Ishikawa (cell line): ENCODE measurements around the gene ZMYND8.

Experiments used
- CEBPB ChIP-seq: IDR thresholded peaks from 2 replicates; pipeline ENCODE4 v1.6.1; 2012
- CREB1 ChIP-seq: IDR thresholded peaks from 2 replicates; pipeline ENCODE4 v1.6.1; 2012; ENCODE audit warnings: low read depth
- EGR1 ChIP-seq: IDR thresholded peaks from 2 replicates; pipeline ENCODE4 v1.6.1; 2012
- EP300 ChIP-seq: IDR thresholded peaks from 2 replicates; pipeline ENCODE4 v1.6.1; 2012; ENCODE audit warnings: borderline replicate concordance
- FOXM1 ChIP-seq: IDR thresholded peaks from 2 replicates; pipeline ENCODE4 v1.6.1; 2012; ENCODE audit warnings: low read depth, borderline replicate concordance
- NFIC ChIP-seq: IDR thresholded peaks from 2 replicates; pipeline ENCODE4 v1.6.1; 2012
- RAD21 ChIP-seq: IDR thresholded peaks from 2 replicates; pipeline ENCODE4 v1.6.1; 2012; ENCODE audit warnings: low read depth
- TAF1 ChIP-seq: IDR thresholded peaks from 2 replicates; pipeline ENCODE4 v1.6.1; 2012; ENCODE audit warnings: low read depth, mild to moderate bottlenecking
- TCF12 ChIP-seq: IDR thresholded peaks from 2 replicates; pipeline ENCODE4 v1.6.1; 2012; ENCODE audit warnings: low read depth
- TEAD4 ChIP-seq: IDR thresholded peaks from 2 replicates; pipeline ENCODE4 v1.6.1; 2012
- USF1 ChIP-seq: IDR thresholded peaks from 2 replicates; pipeline ENCODE4 v1.6.1; 2012
- YY1 ChIP-seq: IDR thresholded peaks from 2 replicates; pipeline ENCODE4 v1.6.1; 2012; ENCODE audit warnings: low read depth
- ZBTB7A ChIP-seq: IDR thresholded peaks from 2 replicates; pipeline ENCODE4 v1.6.1; 2012; ENCODE audit warnings: low read depth
- TF ChIP-seq, protein P1 (sequence below): IDR thresholded peaks from 2 replicates; pipeline ENCODE4 v1.6.1; 2012
- TF ChIP-seq, protein P2 (sequence below): IDR thresholded peaks from 2 replicates; pipeline ENCODE4 v1.6.1; 2012; ENCODE audit warnings: low read depth, mild to moderate bottlenecking

The ZMYND8 gene

GRCh38 chr20:47343007-47343472, 13.5 kb downstream of the ZMYND8 start:
- TF ChIP-seq YY1 (no peak), RAD21 (no peak), FOXM1 (no peak)

GRCh38 chr20:47338131-47338628, 18.3 kb downstream of the ZMYND8 start:
- no peak for TF ChIP-seq NFIC
- TF ChIP-seq, protein P1, sequence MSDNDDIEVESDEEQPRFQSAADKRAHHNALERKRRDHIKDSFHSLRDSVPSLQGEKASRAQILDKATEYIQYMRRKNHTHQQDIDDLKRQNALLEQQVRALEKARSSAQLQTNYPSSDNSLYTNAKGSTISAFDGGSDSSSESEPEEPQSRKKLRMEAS: no peak
- TF ChIP-seq CEBPB: no peak
- TF ChIP-seq TAF1: no peak
- no peak for TF ChIP-seq ZBTB7A
- no peak for TF ChIP-seq TEAD4
- no peak for TF ChIP-seq EP300
- no peak for TF ChIP-seq RAD21
- no peak for TF ChIP-seq CREB1
- TF ChIP-seq USF1: no peak
- TF ChIP-seq TCF12: no peak
- no peak for TF ChIP-seq FOXM1
- TF ChIP-seq EGR1: no peak

GRCh38 chr20:47337413-47337812, 19.1 kb downstream of the ZMYND8 start:
- no peak for TF ChIP-seq EGR1

DNA sequence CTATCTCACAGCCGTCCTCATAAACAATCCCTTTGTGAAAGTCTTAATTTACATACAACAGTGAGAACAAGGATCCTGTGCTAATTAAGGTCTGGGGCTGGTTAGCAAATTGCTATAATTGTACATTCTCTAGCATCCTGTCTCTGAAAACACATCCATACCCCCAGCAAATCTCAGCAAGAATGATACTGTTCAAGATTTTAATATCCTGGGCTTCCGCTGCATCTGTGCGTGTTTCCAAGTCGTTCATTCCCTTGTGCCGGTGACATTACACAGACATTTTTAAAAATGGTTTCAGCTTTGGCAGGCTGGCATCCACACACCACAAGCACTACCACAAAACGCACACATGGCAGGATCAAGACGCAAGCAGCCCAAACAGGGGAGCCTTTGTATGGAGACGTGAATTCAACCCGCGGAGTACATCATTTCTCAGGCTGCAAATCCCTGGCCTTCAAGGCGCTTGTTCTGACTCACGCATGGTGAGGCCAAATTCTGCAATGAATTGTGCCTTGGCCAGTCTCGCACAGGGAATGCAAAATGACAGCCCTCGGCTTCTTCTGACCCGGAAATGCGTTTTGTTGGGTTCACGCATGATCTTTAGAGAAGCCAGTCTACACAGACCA, 20.3 kb downstream of the ZMYND8 start:
- TF ChIP-seq RAD21 (no peak), USF1 (no peak), TAF1 (no peak), TCF12 (no peak), TEAD4 (no peak), CREB1 (no peak), ZBTB7A (no peak), NFIC (no peak), EP300 (no peak), CEBPB (no peak), FOXM1 (no peak), YY1 (no peak), EGR1 (no peak)
- TF ChIP-seq, protein P1: no peak
- TF ChIP-seq, protein P2, sequence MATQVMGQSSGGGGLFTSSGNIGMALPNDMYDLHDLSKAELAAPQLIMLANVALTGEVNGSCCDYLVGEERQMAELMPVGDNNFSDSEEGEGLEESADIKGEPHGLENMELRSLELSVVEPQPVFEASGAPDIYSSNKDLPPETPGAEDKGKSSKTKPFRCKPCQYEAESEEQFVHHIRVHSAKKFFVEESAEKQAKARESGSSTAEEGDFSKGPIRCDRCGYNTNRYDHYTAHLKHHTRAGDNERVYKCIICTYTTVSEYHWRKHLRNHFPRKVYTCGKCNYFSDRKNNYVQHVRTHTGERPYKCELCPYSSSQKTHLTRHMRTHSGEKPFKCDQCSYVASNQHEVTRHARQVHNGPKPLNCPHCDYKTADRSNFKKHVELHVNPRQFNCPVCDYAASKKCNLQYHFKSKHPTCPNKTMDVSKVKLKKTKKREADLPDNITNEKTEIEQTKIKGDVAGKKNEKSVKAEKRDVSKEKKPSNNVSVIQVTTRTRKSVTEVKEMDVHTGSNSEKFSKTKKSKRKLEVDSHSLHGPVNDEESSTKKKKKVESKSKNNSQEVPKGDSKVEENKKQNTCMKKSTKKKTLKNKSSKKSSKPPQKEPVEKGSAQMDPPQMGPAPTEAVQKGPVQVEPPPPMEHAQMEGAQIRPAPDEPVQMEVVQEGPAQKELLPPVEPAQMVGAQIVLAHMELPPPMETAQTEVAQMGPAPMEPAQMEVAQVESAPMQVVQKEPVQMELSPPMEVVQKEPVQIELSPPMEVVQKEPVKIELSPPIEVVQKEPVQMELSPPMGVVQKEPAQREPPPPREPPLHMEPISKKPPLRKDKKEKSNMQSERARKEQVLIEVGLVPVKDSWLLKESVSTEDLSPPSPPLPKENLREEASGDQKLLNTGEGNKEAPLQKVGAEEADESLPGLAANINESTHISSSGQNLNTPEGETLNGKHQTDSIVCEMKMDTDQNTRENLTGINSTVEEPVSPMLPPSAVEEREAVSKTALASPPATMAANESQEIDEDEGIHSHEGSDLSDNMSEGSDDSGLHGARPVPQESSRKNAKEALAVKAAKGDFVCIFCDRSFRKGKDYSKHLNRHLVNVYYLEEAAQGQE: no peak

GRCh38 chr20:47335251-47336128, 21.0 kb downstream of the ZMYND8 start:
- TF ChIP-seq ZBTB7A (no peak), YY1 (no peak), EP300 (no peak), CEBPB (no peak), FOXM1 (no peak), USF1 (no peak), TEAD4 (no peak), NFIC (no peak), CREB1 (no peak), TAF1 (no peak), RAD21 (no peak), EGR1 (no peak)
- TF ChIP-seq, protein P2: no peak
- TF ChIP-seq, protein P1: no peak
